Activated CD8-positive, alpha-beta T cell treated with anti-CD3 and anti-CD28 coated beads for 36 hours (primary cell): ENCODE data around the gene GNS. TPM values are rescaled to one million over a fixed set of nuclear protein-coding genes. Genes with fewer than 3 reads are reported as not detected.

Source experiments
- ATAC-seq: fragments of 200-7000 bp; cut with Tn5 transposase; one replicate; pipeline ENCODE4 v1.10.0; 2021; ENCODE audit warnings: mild to moderate bottlenecking, moderate library complexity
- CTCF ChIA-PET: fragments of 350-600 bp; sonication (Branson Sonifier 250); formaldehyde crosslinking; loops from one replicate; lab custom pipeline; 2021; ENCODE audit warnings: antibody characterized with exemption; lab: Charles Lee
- POLR2A ChIA-PET: fragments of 350-600 bp; sonication (Branson Sonifier 250); formaldehyde crosslinking; loops from one replicate; lab custom pipeline; 2021; ENCODE audit warnings: antibody characterized with exemption; lab: Charles Lee
- DNase-seq: peaks from one replicate; pipeline ENCODE4 v3.0.0-alpha.2; 2020
- H3K27ac Mint-ChIP-seq: one replicate; pipeline ENCODE4 v1.8.0; 2021; ENCODE audit warnings: mild to moderate bottlenecking, mixed read lengths
- H3K27me3 Mint-ChIP-seq: one replicate; pipeline ENCODE4 v1.8.0; 2021; ENCODE audit warnings: mixed read lengths
- H3K36me3 Mint-ChIP-seq: one replicate; pipeline ENCODE4 v1.8.0; 2021; ENCODE audit warnings: low read depth, mixed read lengths
- H3K4me1 Mint-ChIP-seq: one replicate; pipeline ENCODE4 v1.8.0; 2021; ENCODE audit warnings: low read depth, mixed read lengths
- H3K4me3 Mint-ChIP-seq: one replicate; pipeline ENCODE4 v1.8.0; 2021; ENCODE audit warnings: mild to moderate bottlenecking, moderate library complexity, mixed read lengths
- H3K9me3 Mint-ChIP-seq: one replicate; pipeline ENCODE4 v1.8.0; 2021; ENCODE audit warnings: mixed read lengths
- intact Hi-C: fragments of 100-400 bp; cut with micrococcal nuclease; formaldehyde crosslinking; loops from one replicate; pipeline ENCODE4 v1.10.0; 2022
- total RNA-seq, 2 experiments: library from RNA; stranded (reverse); gene quantifications; one replicate each; pipeline ENCODE4 v1.2.3, GENCODE V29; 2021
- TF ChIP-seq, protein P1 (sequence below): fragments of 200-600 bp; IDR thresholded peaks from one replicate; pipeline ENCODE4 v1.8.0; 2022; ENCODE audit warnings: antibody characterized with exemption, mild to moderate bottlenecking

Gene GNS
- total RNA-seq, 2 experiments from 2014 or later, result 16.4 to 19.2 TPM

- ChIA-PET POLR2A (interaction anchor here (0.7 to 1.9 kb wide), 4 partner anchors 9 to 79 kb away, joined by 3 to 6 read pairs (median 4); partner anchors contain the start of gene RASSF3), CTCF (interaction anchor here (0.8 to 11.9 kb wide), 6 partner anchors 9 to 139 kb away, joined by 3 to 141 read pairs (median 8); no protein-coding TSS in a partner anchor)
- intact Hi-C loops, result no loop called here
- DNase-seq (no peak), ATAC-seq (no peak)
- Mint-ChIP-seq H3K4me1 (peaks cover 73% of the 10 kb centered on the region), H3K36me3 (peaks cover 63% of the 10 kb centered on the region), H3K4me3 (no peak overlapping the region), H3K9me3 (no peaks in the 10 kb centered on the region), H3K27me3 (no peaks in the 10 kb centered on the region), H3K27ac (peak overlapping the region; percentile 35)
- TF ChIP-seq, protein P1, sequence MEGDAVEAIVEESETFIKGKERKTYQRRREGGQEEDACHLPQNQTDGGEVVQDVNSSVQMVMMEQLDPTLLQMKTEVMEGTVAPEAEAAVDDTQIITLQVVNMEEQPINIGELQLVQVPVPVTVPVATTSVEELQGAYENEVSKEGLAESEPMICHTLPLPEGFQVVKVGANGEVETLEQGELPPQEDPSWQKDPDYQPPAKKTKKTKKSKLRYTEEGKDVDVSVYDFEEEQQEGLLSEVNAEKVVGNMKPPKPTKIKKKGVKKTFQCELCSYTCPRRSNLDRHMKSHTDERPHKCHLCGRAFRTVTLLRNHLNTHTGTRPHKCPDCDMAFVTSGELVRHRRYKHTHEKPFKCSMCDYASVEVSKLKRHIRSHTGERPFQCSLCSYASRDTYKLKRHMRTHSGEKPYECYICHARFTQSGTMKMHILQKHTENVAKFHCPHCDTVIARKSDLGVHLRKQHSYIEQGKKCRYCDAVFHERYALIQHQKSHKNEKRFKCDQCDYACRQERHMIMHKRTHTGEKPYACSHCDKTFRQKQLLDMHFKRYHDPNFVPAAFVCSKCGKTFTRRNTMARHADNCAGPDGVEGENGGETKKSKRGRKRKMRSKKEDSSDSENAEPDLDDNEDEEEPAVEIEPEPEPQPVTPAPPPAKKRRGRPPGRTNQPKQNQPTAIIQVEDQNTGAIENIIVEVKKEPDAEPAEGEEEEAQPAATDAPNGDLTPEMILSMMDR, result no peak
Observed at GRCh38 chr12:64688715-64689114, 70.5 kb downstream of the GNS start.

- peak overlapping the region; percentile 33 for H3K4me3 Mint-ChIP-seq
- H3K4me1 Mint-ChIP-seq, result peaks cover 74% of the 10 kb centered on the region
- ATAC-seq (no peak), DNase-seq (no peak)
- TF ChIP-seq, protein P1, result no peak
- peaks cover 66% of the 10 kb centered on the region for H3K36me3 Mint-ChIP-seq
- H3K27me3 Mint-ChIP-seq, result no peaks in the 10 kb centered on the region
- no peaks in the 10 kb centered on the region for H3K9me3 Mint-ChIP-seq
- peak overlapping the region; percentile 35 for H3K27ac Mint-ChIP-seq
- intact Hi-C loops, result no loop called here
- ChIA-PET POLR2A (interaction anchor here (1.1 to 1.4 kb wide), 3 partner anchors 8 to 79 kb away, joined by 3 to 6 read pairs (median 5); partner anchors contain the start of gene RASSF3), CTCF (interaction anchor here (0.8 to 11.9 kb wide), 5 partner anchors 9 to 139 kb away, joined by 3 to 141 read pairs (median 11); no protein-coding TSS in a partner anchor)
Observed at GRCh38 chr12:64688219-64688618, 71.0 kb downstream of the GNS start.

- ChIA-PET CTCF (interaction anchor here (3.1 to 11.9 kb wide), 3 partner anchors 10 to 138 kb away, joined by 11 to 141 read pairs (median 21); no protein-coding TSS in a partner anchor), POLR2A (interaction anchor here (1.1 kb wide), 1 partner anchor 77 kb away, joined by 5 read pairs; no protein-coding TSS in a partner anchor)
- intact Hi-C loops, result no loop called here
- peak overlapping the region; percentile 33 for H3K4me3 Mint-ChIP-seq
- H3K27me3 Mint-ChIP-seq, result no peaks in the 10 kb centered on the region
- ATAC-seq, result peak; percentile 29
- H3K9me3 Mint-ChIP-seq, result no peaks in the 10 kb centered on the region
- peaks cover 67% of the 10 kb centered on the region for H3K36me3 Mint-ChIP-seq
- TF ChIP-seq, protein P1, result no peak
- peak; percentile 29 for DNase-seq
- peak overlapping the region; percentile 35 for H3K27ac Mint-ChIP-seq
- H3K4me1 Mint-ChIP-seq, result peaks cover 75% of the 10 kb centered on the region
Observed at GRCh38 chr12:64687816-64688215, 71.4 kb downstream of the GNS start.

- H3K27me3 Mint-ChIP-seq, result no peaks in the 10 kb centered on the region
- no peaks in the 10 kb centered on the region for H3K9me3 Mint-ChIP-seq
- POLR2A ChIA-PET, result interaction anchor here (1.2 to 1.5 kb wide), 2 partner anchors 10 to 75 kb away, joined by 4 to 9 read pairs; partner anchors contain the start of gene RASSF3
- no peak overlapping the region for H3K4me3 Mint-ChIP-seq
- DNase-seq (no peak), ATAC-seq (no peak)
- intact Hi-C loops, result no loop called here
- peaks cover 77% of the 10 kb centered on the region for H3K4me1 Mint-ChIP-seq
- H3K36me3 Mint-ChIP-seq, result peaks cover 59% of the 10 kb centered on the region
- CTCF ChIA-PET, result interaction anchor here (1.8 to 6.0 kb wide), 2 partner anchors 12 to 136 kb away, joined by 8 to 29 read pairs; no protein-coding TSS in a partner anchor
- TF ChIP-seq, protein P1, result no peak
- peak overlapping the region; percentile 84 for H3K27ac Mint-ChIP-seq
Observed at GRCh38 chr12:64685605-64686004, 73.6 kb downstream of the GNS start.

- intact Hi-C loops, result no loop called here
- Mint-ChIP-seq H3K4me1 (peaks cover 80% of the 10 kb centered on the region), H3K4me3 (no peak overlapping the region), H3K27ac (peak overlapping the region; percentile 84), H3K36me3 (peaks cover 59% of the 10 kb centered on the region), H3K27me3 (no peaks in the 10 kb centered on the region), H3K9me3 (no peaks in the 10 kb centered on the region)
- ATAC-seq (peak; percentile 16), DNase-seq (peak; percentile 27)
- ChIA-PET CTCF (interaction anchor here (1.5 to 6.0 kb wide), 5 partner anchors 12 to 136 kb away, joined by 4 to 29 read pairs (median 8); no protein-coding TSS in a partner anchor), POLR2A (interaction anchor here (1.0 to 3.8 kb wide), 6 partner anchors 9 to 84 kb away, joined by 3 to 13 read pairs (median 6); partner anchors contain the start of gene RASSF3)
- TF ChIP-seq, protein P1, result no peak
Observed at GRCh38 chr12:64685050-64685449, 74.2 kb downstream of the GNS start.
